HL-60 (cell line): ENCODE measurements around the gene EHD1.

Experiments
- DNase-seq, 2 experiments: peaks; one replicate each; pipeline ENCODE4 v3.0.0-alpha.2; 2010 to 2020; ENCODE audit warnings: low read depth in 1 of 2, low spot score in 1 of 2
- H3K27ac ChIP-seq: fragments of 250-450 bp; sonication (Bioruptor Pico); replicated peaks from 2 replicates; pipeline ENCODE4 v1.5.1; 2020; ENCODE audit warnings: mild to moderate bottlenecking, moderate library complexity
- H3K27me3 ChIP-seq: fragments of 250-450 bp; sonication (Bioruptor Pico); 2 replicates; pipeline ENCODE4 v1.5.1; 2021; ENCODE audit warnings: mild to moderate bottlenecking, moderate library complexity; ENCODE audit not compliant: insufficient read depth, poor library complexity, severe bottlenecking
- H3K4me3 ChIP-seq: replicated peaks from 2 replicates; pipeline ENCODE4 v1.5.1; 2011; ENCODE audit warnings: mild to moderate bottlenecking, control low read depth, low read length; ENCODE audit not compliant: insufficient read depth
- CTCF ChIP-seq: IDR thresholded peaks from one replicate; pipeline ENCODE4 v1.5.1; 2011; ENCODE audit warnings: low read length, control low read depth, inconsistent platforms; ENCODE audit not compliant: insufficient read depth
- GABPA ChIP-seq: IDR thresholded peaks from 2 replicates; pipeline ENCODE4 v1.6.1; 2012; ENCODE audit warnings: low read depth
- POLR2AphosphoS5 ChIP-seq: IDR thresholded peaks from 2 replicates; pipeline ENCODE4 v1.6.1; 2012; ENCODE audit warnings: low read depth
- REST ChIP-seq: IDR thresholded peaks from 2 replicates; pipeline ENCODE4 v1.6.1; 2012; ENCODE audit warnings: low read depth; ENCODE audit not compliant: insufficient replicate concordance
- SPI1 ChIP-seq: IDR thresholded peaks from 2 replicates; pipeline ENCODE4 v1.6.1; 2012; ENCODE audit warnings: low read depth, mild to moderate bottlenecking, borderline replicate concordance

Gene EHD1

DNA sequence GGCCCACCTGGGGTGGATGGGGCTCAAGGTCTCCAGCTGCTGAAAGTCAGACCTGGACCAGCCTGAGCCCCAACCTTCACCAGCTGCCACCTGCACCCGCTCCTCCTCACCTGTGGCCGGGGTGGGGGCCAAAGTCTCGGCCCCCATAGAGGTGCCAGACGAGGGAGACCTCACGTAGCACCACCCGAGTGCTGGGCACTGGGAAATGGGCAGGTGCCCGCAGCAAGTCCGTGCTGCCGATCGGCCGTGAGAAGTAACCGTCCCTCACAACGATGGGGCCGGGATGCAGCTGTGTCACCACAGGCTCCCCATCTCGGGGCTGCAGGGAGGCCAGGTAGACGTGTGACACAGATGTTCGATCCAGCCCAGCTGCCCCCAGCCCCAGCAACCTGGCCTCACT, 22.4 kb upstream of the EHD1 start:
- TF ChIP-seq POLR2AphosphoS5 = no peak
- no peak for TF ChIP-seq GABPA
- no peak for TF ChIP-seq SPI1
- no peak for TF ChIP-seq REST
- no peak for TF ChIP-seq CTCF
- DNase-seq = no peak
- Histone ChIP-seq H3K27me3 (no peaks in the 10 kb centered on the region), H3K27ac (no peak overlapping the region), H3K4me3 (no peak overlapping the region)

GRCh38 chr11:64900263-64900678, 21.9 kb upstream of the EHD1 start:
- no peak overlapping the region for H3K27ac ChIP-seq

GRCh38 chr11:64898541-64898940, 20.1 kb upstream of the EHD1 start:
- H3K27me3 ChIP-seq = no peaks in the 10 kb centered on the region
- H3K4me3 ChIP-seq = no peak overlapping the region
- DNase-seq = no peak
- TF ChIP-seq GABPA = no peak
- TF ChIP-seq POLR2AphosphoS5 = no peak
- TF ChIP-seq CTCF = no peak
- TF ChIP-seq REST = no peak
- no peak for TF ChIP-seq SPI1
- H3K27ac ChIP-seq = no peak overlapping the region

More at GRCh38 chr11:64900263-64900678, 21.9 kb upstream of the EHD1 start:
- Histone ChIP-seq H3K4me3 (no peak overlapping the region), H3K27me3 (no peaks in the 10 kb centered on the region)
- TF ChIP-seq POLR2AphosphoS5 (no peak), SPI1 (no peak), CTCF (no peak), GABPA (no peak), REST (no peak)
- DNase-seq = no peak
